ENCODE results near the gene PROCR. TPM values are rescaled to one million over a fixed set of nuclear protein-coding genes. Genes with fewer than 3 reads are reported as not detected.
A peak's percentile ranks its signal among the peaks of the same experiment; 100 is the strongest.

Gene PROCR
- total and polyA plus RNA-seq, 9 of the 15 experiments (the other 6 are each of a cell fraction or from before 2014, with no cell fraction given), result 1.6 to 7.1 (median 4.0) TPM

GRCh38 chr20:35207950-35208611 is 36.2 kb downstream of the PROCR start (continued):
- TF ChIP-seq E2F6 (IDR thresholded peaks at IDR 0.05; ENCODE audit: borderline replicate concordance in 1 of 2, extremely low read depth in 1 of 2, insufficient read depth in 1 of 2, insufficient read length in 1 of 2, low read depth in 1 of 2, low read length in 1 of 2, poor library complexity in 1 of 2, severe bottlenecking in 1 of 2) (no peak), ZNF444 (CRISPR knock-in tag; IDR thresholded peaks at IDR 0.05) (no peak), POLR2AphosphoS2 (IDR thresholded peaks at IDR 0.05; ENCODE audit: low read length) (no peak), HOXB6 (CRISPR knock-in tag; IDR thresholded peaks at IDR 0.05; ENCODE audit: borderline replicate concordance) (no peak), BRCA1 (IDR thresholded peaks at IDR 0.05) (no peak), BRCA1 (CRISPR knock-in tag; IDR thresholded peaks at IDR 0.05) (no peak), FOXK2 (conservative IDR thresholded peaks at IDR 0.05 in 1 of 2, IDR thresholded peaks at IDR 0.05 in 1 of 2; ENCODE audit: low read depth in 2 of 2) (peak in 1 of 2 experiments; percentile 41; a peak in 1 of 4 replicates), ZKSCAN1 (IDR thresholded peaks at IDR 0.05; ENCODE audit: low read depth, low read length) (no peak), DIDO1 (tag; IDR thresholded peaks at IDR 0.05; ENCODE audit: low read depth) (no peak), TCF3 (CRISPR knock-in tag; IDR thresholded peaks at IDR 0.05) (peak; percentile 74), NCOA6 (IDR thresholded peaks at IDR 0.05) (no peak), CCNT2 (IDR thresholded peaks at IDR 0.05; ENCODE audit: borderline replicate concordance, extremely low read depth, insufficient read length, low read depth, low read length) (peak; percentile 44), TGIF2 (CRISPR knock-in tag; IDR thresholded peaks at IDR 0.05) (no peak), FOXM1 (IDR thresholded peaks at IDR 0.05; ENCODE audit: low read depth) (peak; percentile 24; the same call in 1 of the 2 replicates), FOXM1 (CRISPR knock-in tag; IDR thresholded peaks at IDR 0.05; ENCODE audit: low read depth) (no peak), RFX5 (IDR thresholded peaks at IDR 0.05; ENCODE audit: low read depth, low read length) (no peak), HNRNPH1 (optimal IDR thresholded peaks at IDR 0.05; ENCODE audit: low read depth, low read length) (no peak), TEAD1 (CRISPR knock-in tag; IDR thresholded peaks at IDR 0.05) (no peak), ZNF668 (CRISPR knock-in tag; IDR thresholded peaks at IDR 0.05) (no peak), ZFP91 (CRISPR knock-in tag; IDR thresholded peaks at IDR 0.05) (no peak), SREBF2 (CRISPR knock-in tag; IDR thresholded peaks at IDR 0.05) (no peak), ARID4B (CRISPR knock-in tag; IDR thresholded peaks at IDR 0.05) (no peak)
